A549 (cell line): ENCODE results near the gene C16orf92. TPM values are rescaled to one million over a fixed set of nuclear protein-coding genes. Genes with fewer than 3 reads are reported as not detected.

Source experiments
- ATAC-seq, 2 experiments: fragments of 200-7000 bp in 1 of 2; fragments of >200 bp in 1 of 2; cut with Nextera tagmentation in 1 of 2; cut with Tn5 transposase in 1 of 2; 3 replicates each; pipeline versions ENCODE4 v1.8.0 to v1.9.1; 2018 to 2020; ENCODE audit warnings: mild to moderate bottlenecking in 1 of 2, moderate library complexity in 1 of 2
- CTCF ChIA-PET: fragments of 300-600 bp; sonication (Branson Sonifier 250); formaldehyde crosslinking; extraction: SDS; loops from one replicate; lab custom pipeline; 2021; ENCODE audit warnings: antibody characterized with exemption, inconsistent platforms; lab: Yijun Ruan, JAX
- POLR2A ChIA-PET: fragments of 350-600 bp; formaldehyde crosslinking; extraction: SDS; loops from one replicate; lab custom pipeline; 2021; ENCODE audit warnings: antibody characterized with exemption, inconsistent platforms; lab: Yijun Ruan, JAX
- DNase-seq, 2 experiments: peaks; one replicate each; pipeline versions ENCODE4 v3.0.0 to v3.0.0-alpha.2; 2011 to 2016; ENCODE audit warnings: low read depth in 1 of 2, low spot score in 1 of 2
- FAIRE-seq: peaks from 2 replicates; lab custom pipeline; 2011; peaks lifted over from hg19 to GRCh38; lab: Jason Lieb, UNC
- H3K27ac ChIP-seq, 2 experiments: fragments of >200 bp; sonication (Bioruptor Twin); formaldehyde crosslinking; 3 replicates each; pipeline ENCODE4 v1.5.1; 2016 to 2017
- H3K4me1 ChIP-seq: fragments of >200 bp; sonication (Bioruptor Twin); formaldehyde crosslinking; 3 replicates; pipeline ENCODE4 v1.6.1; 2016
- H3K4me2 ChIP-seq: fragments of >200 bp; sonication (Bioruptor Twin); formaldehyde crosslinking; 3 replicates; pipeline ENCODE4 v1.6.1; 2016
- H3K4me3 ChIP-seq: fragments of >200 bp; sonication (Bioruptor Twin); formaldehyde crosslinking; 3 replicates; pipeline ENCODE4 v1.5.1; 2016
- H3K9me3 ChIP-seq: fragments of >200 bp; sonication (Bioruptor Twin); formaldehyde crosslinking; 3 replicates; pipeline ENCODE4 v1.6.1; 2016
- BHLHE40 ChIP-seq: IDR thresholded peaks from 2 replicates; pipeline ENCODE4 v1.6.1; 2012; ENCODE audit warnings: low read depth, low read length, inconsistent platforms
- CBX2 ChIP-seq: fragments of 200-600 bp; sonication (generic); IDR thresholded peaks from 2 replicates; pipeline ENCODE4 v1.6.1; 2016; ENCODE audit warnings: low read depth, mild to moderate bottlenecking, borderline replicate concordance
- CBX8 ChIP-seq: fragments of 200-600 bp; sonication (generic); IDR thresholded peaks from 2 replicates; pipeline ENCODE4 v1.6.1; 2016
- CEBPB ChIP-seq, 2 experiments: fragments of >200 bp in 1 of 2; sonication (Bioruptor Twin) in 1 of 2; formaldehyde crosslinking in 1 of 2; IDR thresholded peaks; 2 replicates each; pipeline ENCODE4 v1.6.1; 2012 to 2016
- CHD4 ChIP-seq: fragments of 200-600 bp; sonication (generic); IDR thresholded peaks from 2 replicates; pipeline ENCODE4 v1.6.1; 2016; ENCODE audit warnings: antibody characterized with exemption, mild to moderate bottlenecking, borderline replicate concordance
- CTCF ChIP-seq: fragments of >200 bp; sonication (Bioruptor Twin); formaldehyde crosslinking; IDR thresholded peaks from 3 replicates; pipeline ENCODE4 v1.5.1; 2016
- FOSL2 ChIP-seq, 2 experiments: fragments of 450-650 bp in 1 of 2; fragments of >200 bp in 1 of 2; sonication (Bioruptor Twin) in 1 of 2; formaldehyde crosslinking; IDR thresholded peaks; 2 replicates each; pipeline versions ENCODE4 v1.5.0 to v1.6.1; 2016 to 2020; ENCODE audit warnings: mild to moderate bottlenecking in 1 of 2, moderate library complexity in 1 of 2
- HMGXB4 ChIP-seq: fragments of 250-450 bp; sonication (Bioruptor Pico); IDR thresholded peaks from 2 replicates; pipeline ENCODE4 v1.5.0; 2021; ENCODE audit warnings: mild to moderate bottlenecking, moderate library complexity, borderline replicate concordance
- HOXA7 ChIP-seq: fragments of 250-450 bp; sonication (Bioruptor Pico); IDR thresholded peaks from 2 replicates; pipeline ENCODE4 v1.5.0; 2020; ENCODE audit warnings: mild to moderate bottlenecking, moderate library complexity
- HOXB13 ChIP-seq: fragments of 250-450 bp; sonication (Bioruptor Pico); IDR thresholded peaks from 2 replicates; pipeline ENCODE4 v1.5.0; 2020; ENCODE audit warnings: low read depth, mild to moderate bottlenecking, moderate library complexity
- JUNB ChIP-seq: fragments of >200 bp; sonication (Bioruptor Twin); formaldehyde crosslinking; IDR thresholded peaks from 2 replicates; pipeline ENCODE4 v1.6.1; 2016
- KDM1A ChIP-seq: fragments of 200-600 bp; sonication (generic); IDR thresholded peaks from 2 replicates; pipeline ENCODE4 v1.6.1; 2016; ENCODE audit warnings: low read depth, mild to moderate bottlenecking
- KDM5A ChIP-seq: fragments of 200-600 bp; sonication (generic); IDR thresholded peaks from 2 replicates; pipeline ENCODE4 v1.6.1; 2016; ENCODE audit warnings: antibody characterized with exemption, mild to moderate bottlenecking
- MAFK ChIP-seq: fragments of 450-650 bp; IDR thresholded peaks from 2 replicates; pipeline ENCODE4 v1.6.1; 2014; ENCODE audit not compliant: partially characterized antibody
- NPAS2 ChIP-seq: fragments of 250-450 bp; sonication (Bioruptor Pico); IDR thresholded peaks from 2 replicates; pipeline ENCODE4 v1.8.0; 2022; ENCODE audit warnings: mild to moderate bottlenecking, moderate library complexity, borderline replicate concordance
- NR3C1 ChIP-seq: fragments of >200 bp; sonication (Bioruptor Twin); formaldehyde crosslinking; IDR thresholded peaks from 3 replicates; pipeline ENCODE4 v1.6.1; 2017
- PBX3 ChIP-seq: IDR thresholded peaks from 2 replicates; pipeline ENCODE4 v1.6.1; 2012
- PHF8 ChIP-seq: fragments of 200-600 bp; sonication (generic); IDR thresholded peaks from 2 replicates; pipeline ENCODE4 v1.6.1; 2016; ENCODE audit warnings: low read depth, mild to moderate bottlenecking, antibody characterized with exemption, moderate library complexity, borderline replicate concordance
- RARB ChIP-seq: fragments of 250-450 bp; sonication (Bioruptor Pico); IDR thresholded peaks from 2 replicates; pipeline ENCODE4 v1.8.0; 2021; ENCODE audit warnings: mild to moderate bottlenecking, moderate library complexity
- RNF2 ChIP-seq: fragments of 200-600 bp; sonication (generic); IDR thresholded peaks from 2 replicates; pipeline ENCODE4 v1.6.1; 2016; ENCODE audit warnings: low read depth, mild to moderate bottlenecking, antibody characterized with exemption, moderate library complexity, borderline replicate concordance
- SMC3 ChIP-seq: fragments of >200 bp; sonication (Bioruptor Twin); formaldehyde crosslinking; IDR thresholded peaks from 3 replicates; pipeline ENCODE4 v1.6.1; 2018; ENCODE audit warnings: inconsistent platforms
- USF2 ChIP-seq: fragments of 450-650 bp; IDR thresholded peaks from 2 replicates; pipeline ENCODE4 v1.6.1; 2014; ENCODE audit warnings: antibody characterized with exemption
- WGBS: methylation state at CpG from one replicate; pipeline ENCODE4 v1.1.6; 2017; ENCODE audit errors: missing lambda C conversion rate; 5-methylcytosine and 5-hydroxymethylcytosine counted together
- polyA plus RNA-seq, 4 experiments: library from polyadenylated mRNA; depleted of rRNA in 3 of 4; stranded (reverse); fragments of >200 nt; fragmentation: RNase III in 1 of 4; extraction: RNeasy Plus Mini Kit Qiagen cat#74134 plus additional on column Dnase treatment in 1 of 4; gene quantifications; 2 replicates in 3 of 4; 3 replicates in 1 of 4; pipeline ENCODE4 v1.2.3, GENCODE V29; 2011 to 2017

The C16orf92 gene
- polyA plus RNA-seq, 2 of the 4 experiments (the other 2 are of a cell fraction) = not detected

- TF ChIP-seq HOXB13 (CRISPR knock-in tag) (no peak), RARB (no peak), HOXA7 (CRISPR knock-in tag) (no peak), MAFK (no peak), CTCF (no peak), KDM5A (no peak), KDM1A (no peak), CHD4 (no peak), JUNB (no peak), USF2 (no peak), BHLHE40 (no peak)
- no peaks in the 10 kb centered on the region for H3K4me1 ChIP-seq
- FAIRE-seq (no peak), DNase-seq (no peak), ATAC-seq (no peak)
- no peak overlapping the region for H3K27ac ChIP-seq
- no peak overlapping the region for H3K4me2 ChIP-seq
- H3K4me3 ChIP-seq = no peak overlapping the region
- 93% methylated on average over 17 of the region's 17 CpGs for WGBS
- no peaks in the 10 kb centered on the region for H3K9me3 ChIP-seq
- ChIA-PET CTCF (interaction anchor here (0.7 to 1.3 kb wide), 7 partner anchors 14 to 89 kb away, joined by 3 read pairs; partner anchors contain the start of gene TAOK2), POLR2A (interaction anchor here (1.4 kb wide), 1 partner anchor 15 kb away, joined by 4 read pairs; the partner anchor contains the start of gene TAOK2)
Measured at GRCh38 chr16:29988346-29989075, 34.5 kb upstream of the C16orf92 start.

GRCh38 chr16:29989111-29989858, 33.7 kb upstream of the C16orf92 start:
- Histone ChIP-seq H3K4me2 (no peak overlapping the region), H3K4me3 (no peak overlapping the region), H3K9me3 (no peaks in the 10 kb centered on the region), H3K27ac (no peak overlapping the region), H3K4me1 (no peaks in the 10 kb centered on the region)
- ChIA-PET CTCF (interaction anchor here (0.7 to 1.3 kb wide), 9 partner anchors 15 to 289 kb away, joined by 3 read pairs; partner anchors contain the start of gene TAOK2), POLR2A (interaction anchor here (1.4 kb wide), 1 partner anchor 16 kb away, joined by 4 read pairs; the partner anchor contains the start of gene TAOK2)
- no peak for TF ChIP-seq RNF2
- TF ChIP-seq HOXA7 (CRISPR knock-in tag) = no peak
- no peak for TF ChIP-seq KDM5A
- TF ChIP-seq MAFK = no peak
- no peak for TF ChIP-seq PBX3
- TF ChIP-seq USF2 = no peak
- no peak for TF ChIP-seq FOSL2 (IDR thresholded peaks at IDR 0.05)
- TF ChIP-seq FOSL2 (CRISPR knock-in tag; IDR thresholded peaks at IDR 0.05) = no peak
- TF ChIP-seq CBX2 = no peak
- TF ChIP-seq NR3C1 = no peak
- no peak for TF ChIP-seq CTCF
- TF ChIP-seq SMC3 = no peak
- no peak for TF ChIP-seq HOXB13 (CRISPR knock-in tag)
- no peak for TF ChIP-seq RARB
- TF ChIP-seq PHF8 = no peak
- no peak for TF ChIP-seq CEBPB (IDR thresholded peaks at IDR 0.05)
- no peak for TF ChIP-seq NPAS2
- no peak for TF ChIP-seq CBX8
- no peak for TF ChIP-seq HMGXB4
- no peak for TF ChIP-seq JUNB
- FAIRE-seq (no peak), ATAC-seq (no peak), DNase-seq (no peak)
- WGBS = 87% methylated on average over 23 of the region's 23 CpGs
